GM21367 (cell line): ENCODE results near the gene RPS4Y1.
A peak's percentile ranks its signal among the peaks of the same experiment; 100 is the strongest.
"Not testable (repeated sequence)": the region's sequence is repeated elsewhere in the genome, so short reads cannot be mapped to it uniquely, and the experiment has no call there.

ENCODE experiments used
- ATAC-seq: cut with Tn5 transposase; IDR thresholded peaks from one replicate; pipeline ENCODE4 v1.9.1; 2021; ENCODE audit not compliant: unreplicated experiment

Gene RPS4Y1

DNA sequence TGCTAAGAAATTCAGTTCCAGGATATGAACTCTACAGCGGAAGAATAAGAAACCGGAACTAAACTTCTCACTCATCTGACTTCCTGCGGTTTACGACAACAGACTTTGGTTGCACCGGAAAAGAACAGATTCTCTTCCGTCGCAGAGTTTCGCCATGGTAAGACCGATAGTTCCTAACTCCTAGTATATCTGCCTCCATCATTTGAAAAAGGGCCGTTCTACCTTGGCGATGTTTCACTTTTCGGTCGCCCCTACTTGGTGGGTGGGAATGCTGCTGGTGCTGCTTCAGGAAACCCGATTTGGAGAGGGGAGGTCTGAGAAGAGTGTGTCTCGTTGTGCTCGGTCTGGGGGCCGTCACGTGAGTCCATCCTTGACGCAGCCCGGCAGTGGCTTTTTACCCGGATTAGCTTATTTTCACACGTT, at the start of gene RPS4Y1:
RPS4Y1 (plus strand) TSS at position 132 of the 423 bp plus-strand sequence; CDS start at position 155, 23 bp downstream.
- ATAC-seq, result peak; percentile 79

DNA sequence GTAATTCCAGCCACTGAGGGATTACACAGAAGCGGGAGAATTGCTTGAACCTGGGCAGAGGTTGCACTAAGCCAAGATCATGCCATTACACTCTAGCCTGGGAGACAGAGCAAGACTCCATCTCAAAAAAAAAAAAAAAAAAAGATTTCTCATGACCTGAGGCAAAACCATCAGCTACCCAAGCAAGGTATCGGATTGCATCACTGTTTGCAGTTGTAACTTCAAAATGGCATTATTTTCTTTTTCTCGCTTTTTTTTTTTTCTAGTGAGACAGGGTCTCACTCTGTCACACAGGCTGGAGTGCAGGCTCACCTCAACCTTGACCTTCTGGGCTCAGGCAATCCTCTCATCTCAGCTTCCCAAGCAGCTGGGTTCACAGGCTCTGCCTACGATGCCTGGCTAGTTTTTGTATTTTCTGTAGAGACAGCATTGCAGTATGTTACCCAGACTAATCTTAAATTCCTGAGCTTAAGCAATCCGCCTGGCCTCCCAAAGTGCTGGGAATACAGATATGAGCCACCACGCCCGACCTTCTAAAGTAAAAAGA, 44.4 kb upstream of the RPS4Y1 start:
- no peak for ATAC-seq

DNA sequence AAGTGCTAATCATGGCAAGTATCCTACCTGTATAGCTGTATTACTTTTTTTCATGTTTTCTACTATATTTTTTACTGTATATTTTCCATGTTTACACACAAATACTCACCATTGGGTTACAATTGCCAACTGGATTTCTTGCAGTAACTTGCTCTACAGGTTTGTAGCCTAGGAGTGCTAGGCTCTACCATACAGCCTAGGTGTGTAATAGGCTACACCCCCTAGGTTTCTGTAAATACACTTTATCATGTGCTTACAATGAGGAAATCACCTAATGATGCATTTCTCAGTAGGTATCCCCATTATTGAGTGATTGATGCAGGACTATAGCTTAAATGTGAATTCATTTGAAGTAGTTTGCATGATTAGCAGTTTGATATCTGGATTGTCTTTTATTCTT, 43.4 kb upstream of the RPS4Y1 start:
- no peak for ATAC-seq

DNA sequence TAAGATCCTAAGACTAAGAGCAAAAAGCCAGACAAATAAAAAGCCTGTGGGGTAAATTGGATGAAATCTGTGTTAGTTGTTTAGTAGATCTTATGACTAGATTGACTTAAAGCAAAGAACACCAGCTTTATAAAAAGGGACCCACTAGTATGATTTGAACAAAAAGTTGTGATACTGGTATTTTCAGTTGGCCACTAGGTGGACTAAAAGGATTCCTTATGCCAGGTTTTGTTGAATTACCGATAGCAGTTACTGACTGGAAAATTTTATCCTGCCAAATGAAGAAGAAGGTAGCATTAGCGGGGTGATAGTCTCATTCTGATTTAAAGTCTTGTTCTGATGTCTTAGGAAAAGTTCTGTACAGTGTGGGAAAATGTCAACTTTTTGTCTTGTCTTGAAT, 41.2 kb upstream of the RPS4Y1 start:
- no peak for ATAC-seq

DNA sequence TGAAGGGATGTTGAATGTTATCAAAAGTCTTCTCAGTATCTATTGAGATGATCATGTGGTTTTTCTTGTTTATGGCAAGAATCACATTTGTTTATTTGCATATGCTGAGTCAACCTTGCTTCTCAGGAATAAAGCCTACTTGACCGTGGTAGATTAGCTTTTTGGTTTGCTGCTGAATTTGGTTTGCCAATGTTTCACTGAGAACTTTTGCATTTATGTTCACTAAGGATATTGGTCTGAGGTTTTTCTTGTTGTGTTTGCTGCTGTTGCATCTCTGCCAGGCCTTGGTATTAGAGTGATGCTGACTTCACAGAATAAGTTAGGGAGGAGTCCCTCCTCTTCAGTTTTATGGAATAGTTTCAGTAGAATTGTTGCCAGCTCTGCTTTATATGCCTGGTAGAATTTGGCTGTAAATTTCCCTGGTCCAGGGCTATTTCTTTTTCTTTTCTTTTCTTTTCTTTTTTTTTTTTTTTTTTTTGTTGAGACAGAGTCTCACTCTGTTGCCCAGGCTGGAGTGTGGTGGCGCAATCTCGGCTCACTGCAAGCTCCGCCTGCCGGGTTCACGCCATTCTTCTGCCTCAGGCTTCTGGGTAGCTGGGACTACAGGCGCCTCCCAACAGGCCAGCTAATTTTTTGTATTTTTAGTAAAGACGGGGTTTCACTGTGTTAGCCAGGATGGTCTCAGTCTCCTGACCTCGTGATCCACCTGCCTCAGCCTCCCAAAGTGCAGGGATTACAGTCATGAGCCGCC, 24.1 kb upstream of the RPS4Y1 start:
- ATAC-seq, result not testable (repeated sequence)

DNA sequence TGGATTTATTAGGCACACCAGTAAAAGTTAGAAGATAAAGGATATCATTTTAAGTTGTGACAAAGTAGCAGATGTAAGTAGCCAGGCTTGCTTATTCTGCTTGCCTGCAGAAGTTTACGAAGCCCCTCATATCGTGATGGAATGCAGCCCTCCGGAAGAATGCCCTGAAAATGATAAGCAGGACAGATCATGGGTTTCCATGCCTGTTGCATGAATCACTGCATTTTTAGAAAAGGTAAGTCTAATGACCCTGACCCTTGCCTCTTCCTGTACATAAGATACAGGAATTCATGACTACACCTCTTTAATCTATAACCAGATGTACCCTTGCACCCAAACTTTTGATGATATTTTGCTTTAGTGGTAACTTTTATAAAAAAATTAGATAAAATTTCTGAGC, 16.9 kb upstream of the RPS4Y1 start:
- no peak for ATAC-seq

DNA sequence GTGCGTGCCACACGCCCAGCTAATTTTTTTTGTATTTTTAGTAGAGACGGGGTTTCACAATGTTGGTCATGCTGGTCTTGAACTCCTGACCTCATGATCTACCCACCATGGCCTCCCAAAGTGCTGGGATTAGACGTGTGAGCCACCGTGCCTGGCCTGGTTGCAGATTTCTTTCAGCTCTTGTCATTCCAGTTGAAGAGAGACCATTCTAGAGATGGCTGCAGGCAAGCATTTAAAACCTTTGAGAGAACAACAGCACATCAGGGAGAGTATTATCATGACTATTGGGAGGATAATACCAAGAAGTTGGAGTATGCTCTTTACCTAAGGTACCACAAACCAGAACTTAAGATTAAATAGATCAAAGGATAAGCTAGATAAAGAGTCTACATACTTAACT, 12.9 kb upstream of the RPS4Y1 start:
- no peak for ATAC-seq

DNA sequence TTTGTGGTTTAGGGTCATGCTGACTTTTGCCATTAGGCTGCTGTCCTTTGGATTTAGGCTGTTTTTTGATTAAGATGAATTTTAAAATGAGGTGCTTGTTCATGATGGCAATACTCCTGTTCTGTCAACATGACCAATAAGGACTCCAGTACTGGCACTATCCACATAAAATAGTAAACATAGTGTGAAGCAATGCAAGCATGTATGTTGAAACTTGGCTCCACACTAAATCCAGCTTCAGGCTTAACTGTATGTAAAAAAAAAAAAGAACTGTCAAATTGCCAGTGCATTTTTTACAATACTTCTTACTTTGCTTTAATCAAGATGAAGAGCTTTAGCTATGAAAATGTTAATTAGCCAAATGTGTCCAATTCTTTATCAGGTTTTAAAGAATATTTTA, 6.2 kb upstream of the RPS4Y1 start:
- no peak for ATAC-seq

DNA sequence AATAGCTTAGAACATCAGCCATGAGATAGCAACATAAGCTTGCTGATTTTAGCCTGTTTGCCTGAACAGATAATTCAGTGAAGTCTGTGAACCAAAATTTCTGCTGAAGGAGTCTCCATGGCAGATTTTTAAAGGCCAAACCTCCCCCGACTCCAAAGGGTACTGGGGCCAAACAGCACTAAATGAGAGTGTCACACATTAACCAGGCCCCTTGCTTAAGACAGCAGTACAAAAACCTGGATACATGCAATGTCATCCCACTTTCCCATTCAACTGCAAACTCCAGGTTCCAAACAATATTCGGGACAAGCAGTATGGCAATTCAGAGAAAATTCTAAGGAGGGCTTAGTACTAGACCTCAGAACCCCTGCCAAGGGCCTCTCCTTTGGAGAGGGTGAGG, 4.3 kb upstream of the RPS4Y1 start:
- no peak for ATAC-seq

DNA sequence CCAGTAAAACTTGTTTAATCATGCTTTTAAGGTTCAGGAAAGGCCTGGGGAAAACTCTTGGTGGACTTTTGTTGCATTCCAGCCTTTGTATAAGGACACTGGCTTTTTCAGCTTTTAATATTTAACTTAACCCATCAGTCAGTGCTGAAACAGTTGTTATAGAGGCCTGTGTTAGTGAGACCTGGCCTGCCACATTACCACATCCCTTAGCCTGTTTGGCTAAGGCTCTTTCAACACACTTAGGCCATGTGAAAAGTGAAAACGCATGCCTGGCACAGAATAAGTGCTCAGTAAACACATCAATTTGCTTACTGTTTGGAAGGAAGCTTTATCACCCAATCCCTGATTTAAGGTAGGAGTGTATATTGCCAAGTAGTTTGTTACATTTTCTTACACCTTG, 3.5 kb upstream of the RPS4Y1 start:
- ATAC-seq, result no peak

DNA sequence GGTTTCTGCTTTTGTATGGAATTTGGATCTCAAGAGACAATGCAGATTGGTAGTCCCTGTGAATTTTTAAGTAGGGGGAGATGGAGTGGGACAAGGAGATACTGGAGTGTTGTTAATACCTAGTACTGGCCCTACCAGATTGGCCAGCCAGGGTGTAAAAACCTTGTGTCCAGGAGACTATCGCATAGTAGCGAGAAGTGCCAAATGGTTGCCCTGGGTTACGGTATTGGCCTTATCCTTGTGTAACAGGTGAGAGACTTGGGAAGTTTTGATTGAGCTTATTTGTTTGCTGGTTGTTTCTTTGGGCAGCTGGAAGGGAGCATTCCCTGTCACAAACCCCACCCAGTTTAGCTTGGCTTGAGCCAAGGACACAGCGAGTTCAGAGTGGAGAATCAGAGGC, 5.4 kb downstream of the RPS4Y1 start:
- no peak for ATAC-seq

DNA sequence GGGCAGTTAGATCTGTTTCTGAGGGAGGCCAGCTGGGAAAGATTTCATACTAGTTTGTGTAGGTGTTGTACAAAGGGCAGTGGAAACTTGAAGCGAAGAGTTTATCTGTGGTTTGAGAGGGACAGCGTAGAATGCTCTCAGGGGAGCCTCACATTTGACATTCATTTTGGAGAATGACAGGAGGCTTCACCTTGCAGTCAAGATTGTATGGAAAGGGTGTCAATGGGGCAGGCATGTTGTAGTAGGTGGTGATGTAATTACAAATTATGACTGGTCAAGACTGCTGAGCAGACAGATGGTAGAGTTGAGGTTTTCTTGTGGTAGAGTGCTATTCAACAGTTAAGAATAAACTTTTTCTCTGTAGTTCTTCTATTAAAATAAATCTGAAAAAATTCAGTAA, 7.0 kb downstream of the RPS4Y1 start:
- ATAC-seq, result no peak

DNA sequence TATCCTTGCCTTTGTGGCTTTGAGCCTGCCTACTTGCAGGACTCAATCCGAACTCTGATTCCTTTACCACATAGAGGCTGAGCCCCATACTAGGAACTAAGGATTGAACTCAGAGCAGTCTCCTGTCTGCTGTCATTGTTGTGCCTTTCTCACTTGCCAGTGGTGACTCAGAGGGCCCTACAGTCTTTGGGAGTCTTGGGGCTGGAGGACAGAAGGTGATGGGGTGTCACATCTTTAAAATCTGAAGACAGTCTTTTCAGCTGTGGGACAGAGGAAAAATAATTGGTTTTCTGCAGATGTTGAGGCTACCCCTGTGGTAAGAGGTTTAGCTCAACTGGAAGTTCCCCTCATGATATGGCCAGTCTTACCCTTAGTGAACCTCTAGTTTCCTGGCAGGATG, 8.0 kb downstream of the RPS4Y1 start:
- ATAC-seq, result no peak

DNA sequence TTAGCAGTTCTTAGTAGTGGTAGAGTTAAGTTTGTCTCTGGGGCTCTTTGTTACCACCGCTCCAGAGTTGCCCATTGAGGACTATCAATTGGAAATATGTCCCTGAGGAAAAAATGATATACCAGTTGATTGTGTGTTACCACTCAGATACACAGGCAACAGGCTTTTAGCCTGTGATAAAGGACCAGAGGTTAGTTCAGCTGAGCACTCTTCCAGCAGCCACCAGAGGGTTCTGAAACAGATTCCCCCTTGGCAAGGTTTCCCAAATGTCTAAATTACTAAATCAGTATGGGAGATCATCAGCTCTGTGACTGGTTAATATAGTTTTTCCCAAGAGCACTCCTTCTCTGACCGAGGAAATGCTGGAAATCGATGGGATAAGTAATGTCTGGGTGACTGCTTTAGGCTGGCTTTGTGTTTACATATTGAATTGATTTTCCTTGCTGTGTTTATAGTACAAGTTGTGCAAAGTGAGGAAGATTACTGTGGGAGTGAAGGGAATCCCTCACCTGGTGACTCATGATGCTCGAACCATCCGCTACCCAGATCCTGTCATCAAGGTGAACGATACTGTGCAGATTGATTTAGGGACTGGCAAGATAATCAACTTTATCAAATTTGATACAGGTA, 12.9 kb downstream of the RPS4Y1 start:
- ATAC-seq, result no peak

DNA sequence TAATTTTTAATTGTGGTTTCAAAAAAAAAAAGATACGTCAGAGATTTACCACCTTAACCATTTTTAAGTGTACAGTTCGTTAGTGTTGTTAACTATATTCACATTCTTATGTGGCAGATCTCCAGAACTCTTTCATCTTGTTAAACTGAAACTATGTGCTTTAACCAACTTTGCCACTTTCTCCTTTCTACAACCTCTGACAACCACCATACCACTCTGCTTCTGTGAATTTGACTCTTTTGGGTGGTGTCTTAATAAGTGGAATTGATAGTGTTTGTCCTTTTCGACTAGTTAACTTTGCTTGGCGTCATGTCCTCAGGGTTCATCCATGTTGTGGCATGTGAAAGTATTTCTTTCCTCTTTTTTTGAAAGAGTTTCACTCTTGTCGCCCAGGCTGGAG, 15.7 kb downstream of the RPS4Y1 start:
- ATAC-seq, result no peak

DNA sequence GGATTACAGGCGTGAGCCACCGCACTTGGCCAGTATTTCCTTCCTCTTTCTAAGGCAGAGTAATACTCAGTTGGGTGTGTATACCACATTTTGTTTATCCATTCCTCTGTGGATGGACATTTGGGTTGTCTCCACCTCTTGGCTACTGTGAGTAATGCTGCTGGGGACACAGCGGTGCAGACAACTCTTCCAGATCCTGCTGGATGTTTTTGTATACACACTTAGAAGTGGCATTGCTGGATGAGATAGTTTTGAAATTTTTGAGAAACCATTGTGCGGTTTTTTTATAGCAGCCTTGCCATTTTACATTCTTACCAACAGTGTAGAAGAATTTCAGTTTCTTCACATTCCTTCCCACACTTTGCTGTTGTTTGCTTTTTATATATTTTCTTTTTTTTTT, 16.3 kb downstream of the RPS4Y1 start:
- no peak for ATAC-seq

DNA sequence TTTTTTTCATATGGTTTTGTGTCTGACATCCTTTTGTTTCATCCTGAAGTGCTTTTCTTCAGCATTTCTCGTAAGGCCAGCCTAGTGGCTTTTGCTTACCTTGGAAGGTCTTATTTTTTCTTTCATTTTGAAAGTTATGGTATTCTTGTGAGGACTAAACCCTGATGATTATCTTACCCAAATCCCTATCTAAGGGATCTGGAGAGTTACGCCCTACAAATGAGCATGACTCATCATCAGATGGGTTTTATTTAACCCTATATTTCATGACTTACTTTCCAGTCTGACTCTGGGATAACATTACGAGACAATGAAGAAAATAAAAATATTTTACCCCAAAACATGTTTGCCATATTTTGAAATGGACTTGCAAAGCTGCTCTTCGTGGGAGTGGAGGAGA, 18.4 kb downstream of the RPS4Y1 start:
- ATAC-seq, result no peak

DNA sequence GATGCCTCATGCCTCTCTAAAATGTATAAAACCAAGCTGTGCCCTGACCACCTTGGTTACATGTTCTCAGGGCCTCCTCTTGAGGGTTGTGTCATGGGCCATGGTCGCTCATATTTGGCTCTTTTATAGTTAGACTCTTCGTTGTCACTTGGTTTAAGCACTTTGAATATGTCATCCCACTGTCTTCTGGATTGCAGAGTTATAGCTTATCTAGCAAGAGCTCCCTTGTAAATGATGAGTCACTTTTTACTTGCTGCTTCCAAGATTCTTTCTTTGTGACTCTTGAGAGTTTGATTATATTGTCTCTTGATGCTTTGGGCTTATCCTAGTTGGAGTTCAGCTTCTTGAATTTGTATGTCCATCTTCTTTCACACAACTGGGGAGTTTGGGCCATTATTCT, 19.1 kb downstream of the RPS4Y1 start:
- ATAC-seq, result no peak

DNA sequence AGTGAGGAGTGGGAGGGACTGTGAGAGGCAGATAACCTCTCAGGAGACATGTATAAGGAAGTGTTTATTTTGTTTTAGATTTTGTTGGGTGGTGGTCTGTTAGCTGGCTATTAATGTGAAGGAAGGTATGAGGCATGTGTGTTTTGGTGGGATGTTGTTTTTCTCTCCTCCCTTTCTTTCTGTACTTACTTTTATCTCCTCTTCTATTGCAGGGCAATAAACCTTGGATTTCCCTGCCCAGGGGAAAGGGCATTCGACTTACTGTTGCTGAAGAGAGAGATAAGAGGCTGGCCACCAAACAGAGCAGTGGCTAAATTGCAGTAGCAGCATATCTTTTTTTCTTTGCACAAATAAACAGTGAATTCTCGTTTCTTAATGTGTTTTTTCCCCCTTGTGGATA, 25.2 kb downstream of the RPS4Y1 start:
- ATAC-seq, result no peak

DNA sequence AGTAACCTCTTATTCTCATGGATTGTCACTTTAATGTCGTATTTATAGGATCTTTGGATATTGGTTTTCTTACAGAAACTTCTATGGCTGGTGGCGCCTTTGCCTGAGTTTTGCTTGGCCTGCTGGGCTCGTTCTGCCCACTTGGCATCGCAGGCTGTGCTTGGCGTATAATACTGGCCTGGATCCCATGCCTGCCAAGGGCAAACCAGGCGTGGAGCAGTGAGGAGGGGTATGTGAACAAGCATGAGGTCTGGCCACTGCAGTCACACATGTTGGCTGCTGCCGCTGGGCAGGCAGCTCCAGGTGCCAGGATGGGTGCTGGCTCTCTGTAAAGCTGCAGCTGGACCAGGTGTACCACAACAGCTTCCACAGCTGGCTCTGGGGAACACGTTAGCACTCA, 26.1 kb downstream of the RPS4Y1 start:
- no peak for ATAC-seq

DNA sequence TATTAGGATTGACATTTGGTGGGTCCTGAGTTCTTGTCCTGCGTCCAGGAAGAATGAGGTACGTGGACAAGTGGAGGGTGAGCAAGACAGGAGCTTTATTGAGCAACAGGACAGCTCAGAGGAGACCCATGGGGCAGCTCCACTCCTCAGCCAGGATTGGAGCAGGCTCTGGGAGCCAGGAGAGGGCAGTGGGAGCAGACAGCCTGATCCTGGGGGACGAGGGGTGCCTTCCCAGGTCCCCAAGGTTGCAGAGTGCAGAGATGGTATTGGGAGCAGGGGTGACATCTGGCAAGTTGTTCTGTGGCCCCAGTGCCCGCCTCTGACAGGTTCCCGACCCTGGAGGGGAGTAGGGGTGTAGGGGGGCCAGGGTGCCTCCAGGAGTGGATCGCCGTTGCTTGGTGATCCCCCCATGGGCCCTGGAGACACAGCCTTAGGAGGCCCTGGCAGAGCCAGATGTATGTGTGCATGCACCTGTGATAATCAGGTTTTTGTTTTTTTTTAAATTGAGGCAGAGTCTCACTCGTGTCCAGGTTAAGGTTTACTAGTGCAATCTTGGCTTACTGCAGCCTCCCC, 26.7 kb downstream of the RPS4Y1 start:
- no peak for ATAC-seq

DNA sequence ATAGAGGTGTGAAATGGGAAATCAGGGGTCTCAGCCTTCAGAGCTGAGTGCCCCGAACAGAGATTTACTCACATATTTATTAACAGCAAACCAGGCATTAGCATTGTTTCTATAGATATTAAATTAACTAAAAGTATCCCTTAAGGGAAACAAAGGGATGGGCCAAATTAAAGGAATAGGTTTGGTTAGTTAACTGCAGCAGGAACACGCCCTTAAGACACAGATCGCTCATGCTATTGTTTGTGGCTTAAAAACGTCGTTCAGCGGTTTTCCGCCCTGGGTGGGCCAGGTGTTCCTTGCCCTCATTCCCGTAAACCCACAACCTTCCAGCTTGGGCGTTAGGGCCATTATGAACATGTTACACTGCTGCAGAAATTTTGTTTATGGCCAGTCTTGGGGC, 30.8 kb downstream of the RPS4Y1 start:
- ATAC-seq, result not testable (repeated sequence)
